K562 (cell line): ENCODE measurements around the gene ABR. TPM values are rescaled to one million over a fixed set of nuclear protein-coding genes. Genes with fewer than 3 reads are reported as not detected.

Experiments
- ATF1 ChIP-seq, 2 experiments: fragments of 450-650 bp in 1 of 2; IDR thresholded peaks; 2 replicates each; pipeline ENCODE4 v1.6.1; 2016; ENCODE audit warnings: missing compliant biosample characterization in 1 of 2, missing genetic modification characterization in 1 of 2
- CHCHD3 ChIP-seq: fragments of 250-450 bp; sonication (Bioruptor Pico); IDR thresholded peaks from 2 replicates; pipeline ENCODE4 v2.1.2; 2022; ENCODE audit warnings: mild to moderate bottlenecking
- CHD1 ChIP-seq: fragments of 200-600 bp; sonication (generic); IDR thresholded peaks from one replicate; pipeline ENCODE4 v1.6.1; 2012; ENCODE audit warnings: mild to moderate bottlenecking, moderate library complexity, low read length, inconsistent platforms
- CXXC5 ChIP-seq: fragments of 250-450 bp; sonication (Bioruptor Pico); IDR thresholded peaks from 2 replicates; pipeline ENCODE4 v1.8.0; 2022; ENCODE audit warnings: inconsistent platforms, mild to moderate bottlenecking, moderate library complexity
- ETV5 ChIP-seq: sonication (generic); formaldehyde crosslinking; IDR thresholded peaks from 2 replicates; pipeline ENCODE4 v1.4.0; 2020; ENCODE audit warnings: low read depth, mild to moderate bottlenecking, missing genetic modification reagents
- FOXA3 ChIP-seq, 2 experiments: fragments of 450-650 bp in 1 of 2; sonication (generic) in 1 of 2; formaldehyde crosslinking; IDR thresholded peaks in 1 of 2; conservative IDR thresholded peaks in 1 of 2; 2 replicates each; pipeline versions ENCODE4 v1.4.0 to v1.8.0; 2020 to 2022; ENCODE audit warnings: mild to moderate bottlenecking in 2 of 2, missing genetic modification reagents in 1 of 2
- HDAC2 ChIP-seq: fragments of 450-650 bp; IDR thresholded peaks from 2 replicates; pipeline ENCODE4 v1.6.1; 2016; ENCODE audit warnings: mild to moderate bottlenecking
- KLF1 ChIP-seq: fragments of 450-650 bp; IDR thresholded peaks from 2 replicates; pipeline ENCODE4 v1.6.1; 2016; ENCODE audit warnings: missing genetic modification characterization, missing compliant biosample characterization
- NR2F6 ChIP-seq: fragments of 450-650 bp; formaldehyde crosslinking; IDR thresholded peaks from 2 replicates; pipeline ENCODE4 v1.4.0; 2020; ENCODE audit warnings: mild to moderate bottlenecking
- PHB2 ChIP-seq: fragments of 450-650 bp; IDR thresholded peaks from 2 replicates; pipeline ENCODE4 v1.6.1; 2017; ENCODE audit warnings: low read depth
- POU5F1 ChIP-seq: fragments of 150-350 bp; IDR thresholded peaks from 2 replicates; pipeline ENCODE4 v1.6.1; 2014; ENCODE audit warnings: borderline replicate concordance, low read length, low read depth, mild to moderate bottlenecking; ENCODE audit not compliant: partially characterized antibody
- SNIP1 ChIP-seq: fragments of 450-650 bp; IDR thresholded peaks from 2 replicates; pipeline ENCODE4 v1.7.1; 2017; ENCODE audit warnings: low read depth, mild to moderate bottlenecking
- SREBF1 ChIP-seq: fragments of 150-350 bp; IDR thresholded peaks from 2 replicates; pipeline ENCODE4 v1.6.1; 2014; ENCODE audit warnings: antibody characterized with exemption, low read depth, low read length, borderline replicate concordance
- ZBTB11 ChIP-seq, 3 experiments: fragments of 200-800 bp in 1 of 3; fragments of 250-450 bp in 1 of 3; fragments of 450-650 bp in 1 of 3; sonication (Bioruptor Pico) in 1 of 3; sonication (Bioruptor generic) in 1 of 3; formaldehyde crosslinking in 1 of 3; IDR thresholded peaks; 2 replicates each; pipeline versions ENCODE4 v1.6.1 to v1.8.0; 2016 to 2022; ENCODE audit warnings: mild to moderate bottlenecking in 2 of 3, missing genetic modification characterization in 2 of 3, missing compliant biosample characterization in 1 of 3, moderate library complexity in 1 of 3
- ZNF589 ChIP-seq: fragments of 200-800 bp; sonication (Bioruptor generic); IDR thresholded peaks from 2 replicates; pipeline ENCODE4 v1.6.1; 2016; ENCODE audit warnings: low read depth, missing genetic modification characterization, missing compliant biosample characterization
- polyA plus RNA-seq, 8 experiments: library from polyadenylated mRNA; depleted of rRNA in 4 of 8; stranded (reverse) in 5 of 8; unstranded in 3 of 8; fragments of >200 nt; fragmentation: Nextera tagmentation in 2 of 8; fragmentation: Illumina TruSeq in 1 of 8; extraction: Ambion mirVana in 2 of 8; extraction: Trizol in 1 of 8; gene quantifications; 2 replicates each; pipeline versions ENCODE4 v1.2.1 to v1.2.3, GENCODE V29; 2011 to 2014; ENCODE audit warnings: inconsistent platforms in 1 of 8, missing spikeins in 1 of 8
- total RNA-seq, 7 experiments: library from RNA; depleted of rRNA in 6 of 7; stranded (reverse); fragments of >200 nt in 6 of 7; fragmentation: Illumina TruSeq in 2 of 7; extraction: Trizol in 2 of 7; gene quantifications; 2 replicates each; pipeline versions ENCODE4 v1.2.1 to v1.2.3, GENCODE V29; 2011 to 2021; ENCODE audit warnings: low replicate concordance in 1 of 7
- TF ChIP-seq, protein P1 (sequence below), 2 experiments: fragments of 450-650 bp; IDR thresholded peaks; 2 replicates each; pipeline ENCODE4 v1.6.1; 2018; ENCODE audit warnings: mild to moderate bottlenecking in 2 of 2, low read depth in 1 of 2; ENCODE audit not compliant: partially characterized antibody in 2 of 2
- TF ChIP-seq, protein P2 (sequence below), 3 experiments: IDR thresholded peaks in 2 of 3; conservative IDR thresholded peaks in 1 of 3; 2 replicates each; pipeline ENCODE4 v1.5.1; 2011 to 2012; ENCODE audit warnings: low read length in 3 of 3, mild to moderate bottlenecking in 3 of 3, control low read depth in 2 of 3, improper control_type of control experiment in 1 of 3, inconsistent platforms in 1 of 3, low read depth in 1 of 3, mixed read lengths in 1 of 3, moderate library complexity in 1 of 3; ENCODE audit not compliant: insufficient read depth in 2 of 3

ABR gene
- total and polyA plus RNA-seq, 9 of the 15 experiments (the other 6 are each of a cell fraction or from before 2014, with no cell fraction given), result 0.07 to 1.6 (median 0.37) TPM; not detected in 1

GRCh38 chr17:996554-997344 lies 183.0 kb downstream of the ABR start, which contains the start of gene TIMM22 (continued):
- TF ChIP-seq, protein P1, sequence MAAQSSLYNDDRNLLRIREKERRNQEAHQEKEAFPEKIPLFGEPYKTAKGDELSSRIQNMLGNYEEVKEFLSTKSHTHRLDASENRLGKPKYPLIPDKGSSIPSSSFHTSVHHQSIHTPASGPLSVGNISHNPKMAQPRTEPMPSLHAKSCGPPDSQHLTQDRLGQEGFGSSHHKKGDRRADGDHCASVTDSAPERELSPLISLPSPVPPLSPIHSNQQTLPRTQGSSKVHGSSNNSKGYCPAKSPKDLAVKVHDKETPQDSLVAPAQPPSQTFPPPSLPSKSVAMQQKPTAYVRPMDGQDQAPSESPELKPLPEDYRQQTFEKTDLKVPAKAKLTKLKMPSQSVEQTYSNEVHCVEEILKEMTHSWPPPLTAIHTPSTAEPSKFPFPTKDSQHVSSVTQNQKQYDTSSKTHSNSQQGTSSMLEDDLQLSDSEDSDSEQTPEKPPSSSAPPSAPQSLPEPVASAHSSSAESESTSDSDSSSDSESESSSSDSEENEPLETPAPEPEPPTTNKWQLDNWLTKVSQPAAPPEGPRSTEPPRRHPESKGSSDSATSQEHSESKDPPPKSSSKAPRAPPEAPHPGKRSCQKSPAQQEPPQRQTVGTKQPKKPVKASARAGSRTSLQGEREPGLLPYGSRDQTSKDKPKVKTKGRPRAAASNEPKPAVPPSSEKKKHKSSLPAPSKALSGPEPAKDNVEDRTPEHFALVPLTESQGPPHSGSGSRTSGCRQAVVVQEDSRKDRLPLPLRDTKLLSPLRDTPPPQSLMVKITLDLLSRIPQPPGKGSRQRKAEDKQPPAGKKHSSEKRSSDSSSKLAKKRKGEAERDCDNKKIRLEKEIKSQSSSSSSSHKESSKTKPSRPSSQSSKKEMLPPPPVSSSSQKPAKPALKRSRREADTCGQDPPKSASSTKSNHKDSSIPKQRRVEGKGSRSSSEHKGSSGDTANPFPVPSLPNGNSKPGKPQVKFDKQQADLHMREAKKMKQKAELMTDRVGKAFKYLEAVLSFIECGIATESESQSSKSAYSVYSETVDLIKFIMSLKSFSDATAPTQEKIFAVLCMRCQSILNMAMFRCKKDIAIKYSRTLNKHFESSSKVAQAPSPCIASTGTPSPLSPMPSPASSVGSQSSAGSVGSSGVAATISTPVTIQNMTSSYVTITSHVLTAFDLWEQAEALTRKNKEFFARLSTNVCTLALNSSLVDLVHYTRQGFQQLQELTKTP (IDR thresholded peaks at IDR 0.05; ENCODE audit: low read depth in 1 of 2, partially characterized antibody in 2 of 2), result peak in 1 of 2 experiments; percentile 95
- TF ChIP-seq CXXC5 (CRISPR knock-in tag), result peak; percentile 95
- no peak for TF ChIP-seq CHD1
- no peak for TF ChIP-seq SREBF1
- peak in 1 of 3 experiments; percentile 48; a peak in 1 of 6 replicates for TF ChIP-seq ZBTB11 (CRISPR knock-in tag; IDR thresholded peaks at IDR 0.05)
- TF ChIP-seq, protein P2, sequence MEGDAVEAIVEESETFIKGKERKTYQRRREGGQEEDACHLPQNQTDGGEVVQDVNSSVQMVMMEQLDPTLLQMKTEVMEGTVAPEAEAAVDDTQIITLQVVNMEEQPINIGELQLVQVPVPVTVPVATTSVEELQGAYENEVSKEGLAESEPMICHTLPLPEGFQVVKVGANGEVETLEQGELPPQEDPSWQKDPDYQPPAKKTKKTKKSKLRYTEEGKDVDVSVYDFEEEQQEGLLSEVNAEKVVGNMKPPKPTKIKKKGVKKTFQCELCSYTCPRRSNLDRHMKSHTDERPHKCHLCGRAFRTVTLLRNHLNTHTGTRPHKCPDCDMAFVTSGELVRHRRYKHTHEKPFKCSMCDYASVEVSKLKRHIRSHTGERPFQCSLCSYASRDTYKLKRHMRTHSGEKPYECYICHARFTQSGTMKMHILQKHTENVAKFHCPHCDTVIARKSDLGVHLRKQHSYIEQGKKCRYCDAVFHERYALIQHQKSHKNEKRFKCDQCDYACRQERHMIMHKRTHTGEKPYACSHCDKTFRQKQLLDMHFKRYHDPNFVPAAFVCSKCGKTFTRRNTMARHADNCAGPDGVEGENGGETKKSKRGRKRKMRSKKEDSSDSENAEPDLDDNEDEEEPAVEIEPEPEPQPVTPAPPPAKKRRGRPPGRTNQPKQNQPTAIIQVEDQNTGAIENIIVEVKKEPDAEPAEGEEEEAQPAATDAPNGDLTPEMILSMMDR (IDR thresholded peaks at IDR 0.05 in 2 of 3, conservative IDR thresholded peaks at IDR 0.05 in 1 of 3; ENCODE audit: insufficient read depth in 2 of 3, low read depth in 1 of 3, low read length in 3 of 3), result peak; percentile 87 to 90 (median 87)
- no peak for TF ChIP-seq CHCHD3 (CRISPR knock-in tag)
- TF ChIP-seq NR2F6 (CRISPR knock-in tag), result no peak
- TF ChIP-seq KLF1 (tag), result no peak
- TF ChIP-seq POU5F1, result no peak
- TF ChIP-seq FOXA3 (CRISPR knock-in tag; conservative IDR thresholded peaks at IDR 0.05 in 1 of 2, IDR thresholded peaks at IDR 0.05 in 1 of 2), result no peak
- TF ChIP-seq ATF1 (CRISPR knock-in tag; IDR thresholded peaks at IDR 0.05), result peak; percentile 87
- TF ChIP-seq ATF1 (tag; IDR thresholded peaks at IDR 0.05), result peak; percentile 98
- TF ChIP-seq SNIP1, result no peak
- peak; percentile 80 for TF ChIP-seq ETV5
- no peak; the same call in 1 of the 2 replicates for TF ChIP-seq ZNF589 (CRISPR knock-in tag)
- no peak for TF ChIP-seq PHB2
- TF ChIP-seq HDAC2, result peak; percentile 65; the same call in 1 of the 2 replicates
